GM18526 (cell line): ENCODE data around the gene AGO3.

ENCODE experiments used
- POLR2A ChIP-seq: IDR thresholded peaks from 3 replicates; pipeline ENCODE4 v1.6.1; 2011; ENCODE audit not compliant: insufficient read length; ENCODE audit errors: extremely low read depth

The AGO3 gene

DNA sequence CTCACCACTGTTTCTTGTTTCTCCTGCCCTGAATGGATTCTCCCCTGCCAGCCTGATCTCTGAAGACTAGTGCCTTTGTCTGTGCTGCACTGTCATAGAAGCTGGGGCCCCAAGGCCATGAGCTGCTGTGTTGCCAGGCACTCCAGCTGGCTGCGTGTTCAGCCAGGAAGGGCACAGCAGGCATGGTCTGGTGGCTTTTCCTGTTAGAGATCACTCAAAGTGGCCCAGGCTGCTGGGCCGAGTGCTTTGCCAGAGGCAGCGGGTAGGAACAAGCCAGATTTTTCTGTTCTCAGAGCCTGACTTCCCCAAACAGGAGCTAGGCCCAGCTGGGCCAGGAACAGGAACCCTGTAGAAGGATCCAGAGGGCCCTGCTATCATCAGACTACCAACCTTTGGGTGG lies 163.0 kb downstream of the AGO3 start:
- no peak for TF ChIP-seq POLR2A

DNA sequence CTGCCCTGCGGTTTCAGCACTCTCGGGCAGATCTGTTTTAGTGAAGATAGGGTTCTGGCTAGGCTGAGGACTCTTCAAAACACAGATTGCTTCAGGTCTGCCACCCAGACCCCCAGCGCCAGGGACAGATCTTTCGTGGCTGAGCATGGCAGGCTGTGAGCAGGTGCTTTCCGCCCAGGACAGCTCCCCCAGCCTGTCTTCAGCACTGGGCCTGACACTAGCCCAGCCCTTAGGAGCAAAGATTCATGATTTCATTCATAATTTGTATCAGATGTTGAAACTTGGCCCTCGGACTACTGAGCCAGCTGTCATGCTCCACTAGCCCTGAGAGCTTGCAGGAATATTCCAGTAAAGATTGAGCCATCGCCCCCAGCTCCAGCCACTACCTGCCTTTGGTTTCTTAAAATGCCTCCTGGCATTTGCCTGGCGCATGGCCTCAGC lies 163.7 kb downstream of the AGO3 start:
- no peak for TF ChIP-seq POLR2A

DNA sequence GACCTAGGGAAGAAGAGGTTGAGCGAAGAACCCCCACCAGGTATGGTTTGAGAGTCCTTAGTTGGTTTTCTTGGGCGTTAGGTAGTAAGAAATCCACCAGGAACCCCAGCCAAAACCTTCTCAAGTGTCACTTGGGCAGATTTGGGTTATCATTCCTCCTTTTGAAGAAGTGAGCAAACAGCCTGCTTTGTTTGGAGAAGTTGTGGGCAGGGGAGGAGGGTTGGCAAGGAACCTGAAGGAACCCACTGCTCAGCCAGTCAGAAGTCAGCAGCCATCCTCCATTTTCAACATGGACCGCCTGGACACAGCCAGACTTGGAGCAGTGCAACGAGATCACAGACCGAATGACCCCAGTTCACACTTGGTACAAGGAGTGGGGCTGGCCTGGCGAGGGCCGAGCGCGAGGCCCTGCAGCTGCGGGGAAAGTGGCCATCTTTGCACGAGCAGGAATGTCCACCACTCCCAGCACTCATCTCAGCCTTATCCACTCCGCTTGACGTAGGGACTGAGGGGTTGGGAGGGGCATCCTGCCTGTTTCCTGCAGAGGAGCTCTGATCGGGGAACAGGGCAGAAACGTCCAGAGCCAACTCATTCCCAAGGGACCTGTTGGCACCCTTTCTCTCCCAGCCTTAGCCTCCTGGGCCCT lies 165.0 kb downstream of the AGO3 start:
- no peak for TF ChIP-seq POLR2A

DNA sequence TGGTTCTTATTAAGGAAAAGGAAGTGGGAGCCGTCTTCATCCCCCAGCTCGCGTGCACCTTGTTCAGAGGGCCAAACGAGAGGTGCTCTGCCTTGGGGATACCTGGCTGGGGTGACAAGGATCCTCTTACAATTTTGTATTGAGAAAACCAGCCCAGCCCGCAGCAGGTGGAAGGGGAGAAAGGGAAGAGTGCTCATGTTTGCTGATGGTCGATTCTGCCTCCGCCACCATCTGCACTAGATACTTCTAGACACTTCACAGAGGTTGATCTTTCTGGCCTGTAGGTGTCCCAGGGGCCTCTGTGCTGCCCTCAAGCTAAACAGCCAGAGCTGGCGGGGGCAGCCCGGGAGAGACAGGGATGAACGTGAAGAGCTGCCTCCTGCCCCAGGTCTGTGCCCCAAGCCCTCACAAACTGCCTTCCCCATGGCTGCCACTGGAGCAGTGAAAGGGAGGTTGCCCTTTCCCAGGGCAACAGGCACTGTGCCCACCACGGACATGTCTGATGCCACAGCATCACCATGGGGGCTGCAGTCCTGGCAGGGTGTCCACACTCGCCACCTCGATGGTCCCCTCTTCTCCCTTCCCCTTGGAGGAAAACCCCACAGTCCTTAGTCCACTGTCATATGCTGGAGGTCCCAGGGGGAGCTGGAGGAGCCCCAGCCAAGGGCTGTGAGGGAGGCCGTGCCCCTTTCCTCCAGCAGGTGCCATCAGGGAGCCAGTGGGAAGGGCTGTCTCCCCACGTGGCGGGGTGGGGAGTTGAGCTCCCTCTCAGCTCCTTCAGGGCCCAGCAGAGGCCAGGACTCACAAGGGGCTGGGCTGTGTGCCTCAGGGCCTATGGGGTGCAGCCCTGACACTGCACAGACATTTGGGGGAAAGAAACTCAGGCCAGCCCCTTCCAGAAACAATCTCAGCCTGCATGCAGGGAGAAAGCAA lies 165.9 kb downstream of the AGO3 start:
- TF ChIP-seq POLR2A, result no peak

DNA sequence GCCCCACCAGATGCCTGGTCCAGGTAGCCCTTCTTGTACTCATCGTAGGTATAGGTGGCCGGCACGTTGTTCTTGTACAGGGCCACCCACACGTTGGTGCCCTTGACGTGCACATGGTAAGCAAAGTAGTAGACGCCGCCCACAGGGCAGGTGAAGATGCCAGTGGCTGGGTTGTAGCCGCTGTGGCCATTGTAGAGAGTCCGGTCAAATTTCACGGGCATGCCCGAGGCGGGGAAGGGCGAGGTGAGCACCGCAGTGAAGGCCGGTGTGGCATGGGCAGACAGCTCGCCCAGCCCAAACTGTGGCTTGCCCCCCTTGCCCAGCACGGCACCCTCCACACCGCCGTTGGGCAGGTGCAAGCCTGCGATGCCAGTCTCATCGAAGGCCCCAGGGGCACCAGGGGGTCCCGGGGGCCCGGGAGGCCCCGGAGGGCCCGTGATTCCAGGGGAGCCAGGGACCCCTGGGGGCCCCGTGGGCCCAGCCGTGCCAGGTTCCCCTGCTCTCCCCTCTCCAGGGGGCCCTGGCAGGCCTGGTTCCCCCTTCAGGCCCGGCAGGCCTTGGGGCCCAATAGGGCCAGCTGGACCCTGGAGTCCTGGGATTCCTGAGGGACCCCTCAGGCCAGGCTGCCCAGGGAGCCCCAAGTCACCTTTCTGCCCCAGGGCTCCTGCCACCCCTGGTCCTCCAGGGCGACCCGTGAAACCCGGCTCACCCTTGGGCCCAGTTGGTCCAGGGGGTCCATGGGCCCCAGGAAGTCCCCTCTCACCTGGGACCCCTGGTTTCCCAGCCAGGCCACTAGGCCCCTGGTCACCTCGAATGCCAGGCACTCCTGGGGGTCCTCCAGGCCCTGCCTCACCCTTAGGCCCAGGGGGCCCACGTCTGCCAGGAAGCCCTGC lies 167.0 kb downstream of the AGO3 start:
- no peak for TF ChIP-seq POLR2A

DNA sequence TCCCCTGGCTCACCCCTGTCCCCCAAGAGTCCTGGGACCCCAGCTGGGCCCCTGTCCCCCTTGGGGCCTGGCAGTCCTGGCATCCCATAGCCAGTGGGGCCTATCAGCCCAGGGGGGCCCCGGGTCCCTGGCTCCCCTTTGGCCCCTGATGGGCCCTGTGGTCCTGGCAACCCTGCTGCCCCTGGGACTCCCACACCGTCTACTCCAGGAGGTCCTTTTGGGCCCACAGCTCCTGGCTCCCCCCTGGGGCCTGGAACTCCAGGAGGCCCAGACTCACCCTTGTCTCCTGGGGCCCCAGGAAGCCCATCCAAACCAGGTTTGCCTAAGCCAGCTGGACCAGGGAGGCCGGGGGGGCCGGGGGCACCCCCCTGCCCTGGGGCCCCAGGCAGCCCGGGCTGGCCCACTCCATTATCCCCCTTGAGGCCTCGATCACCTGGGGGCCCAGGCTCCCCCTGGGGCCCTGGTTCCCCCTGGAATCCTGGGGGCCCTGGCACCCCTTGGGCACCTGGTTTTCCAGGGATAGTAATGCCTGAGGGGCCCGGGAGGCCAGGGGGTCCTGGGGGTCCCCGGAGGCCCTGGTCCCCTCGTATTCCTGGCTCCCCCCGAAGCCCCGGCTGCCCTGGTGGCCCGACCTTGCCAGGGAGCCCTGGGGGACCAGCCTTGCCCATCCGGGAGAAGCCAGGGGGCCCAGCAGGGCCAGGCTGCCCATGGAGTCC lies 167.9 kb downstream of the AGO3 start:
- no peak for TF ChIP-seq POLR2A

DNA sequence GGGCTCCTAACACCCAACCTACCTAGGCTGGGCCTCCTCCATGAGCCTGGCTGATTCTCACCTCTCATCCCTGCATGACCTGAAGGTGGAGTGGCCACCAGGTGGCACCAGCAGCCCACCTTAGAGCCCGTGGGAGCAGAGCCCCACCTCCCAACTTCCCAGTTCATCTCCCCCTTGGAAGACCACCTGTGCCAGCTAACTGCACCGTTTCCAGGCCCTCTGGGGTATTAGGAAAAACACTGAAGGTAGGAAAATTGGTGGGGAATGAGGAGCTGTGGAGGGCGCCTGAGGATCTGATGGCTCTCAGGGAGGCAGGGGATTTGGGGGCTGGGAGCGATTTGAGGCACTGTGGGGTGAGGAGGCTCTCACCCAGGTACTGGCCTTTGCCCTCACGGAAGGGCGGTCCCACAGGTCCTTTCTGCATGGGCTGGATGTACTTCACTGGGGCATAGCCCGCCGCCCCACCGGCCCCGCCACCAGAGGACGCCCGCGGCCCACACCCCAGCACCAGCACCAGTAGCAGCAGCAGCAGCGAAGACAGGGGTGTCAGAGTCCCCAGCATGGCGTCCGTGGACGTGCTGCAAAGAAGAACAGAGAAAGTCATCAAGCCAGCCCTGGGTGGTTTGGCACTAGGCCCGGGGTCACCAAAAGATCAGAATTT lies 168.9 kb downstream of the AGO3 start:
- TF ChIP-seq POLR2A, result no peak

DNA sequence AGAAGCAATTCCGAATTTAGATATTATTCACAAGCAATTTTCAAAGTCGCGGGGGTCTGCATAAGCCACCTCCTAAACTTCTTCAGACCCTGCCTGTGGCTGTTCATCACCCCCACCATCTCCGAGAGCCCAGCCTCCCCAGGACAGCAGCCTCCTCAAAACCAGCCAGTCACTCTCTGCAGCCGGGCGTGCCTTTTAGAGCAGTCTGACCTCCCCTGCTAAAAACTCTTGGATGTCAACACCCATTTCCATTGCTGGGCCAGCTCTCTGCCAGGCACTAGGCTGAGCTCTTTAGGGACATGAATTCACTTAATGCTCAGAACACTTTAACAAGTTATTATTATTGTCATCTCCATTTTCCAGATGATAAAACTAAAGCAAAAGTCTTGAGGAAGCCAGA lies 169.5 kb downstream of the AGO3 start:
- no peak for TF ChIP-seq POLR2A

DNA sequence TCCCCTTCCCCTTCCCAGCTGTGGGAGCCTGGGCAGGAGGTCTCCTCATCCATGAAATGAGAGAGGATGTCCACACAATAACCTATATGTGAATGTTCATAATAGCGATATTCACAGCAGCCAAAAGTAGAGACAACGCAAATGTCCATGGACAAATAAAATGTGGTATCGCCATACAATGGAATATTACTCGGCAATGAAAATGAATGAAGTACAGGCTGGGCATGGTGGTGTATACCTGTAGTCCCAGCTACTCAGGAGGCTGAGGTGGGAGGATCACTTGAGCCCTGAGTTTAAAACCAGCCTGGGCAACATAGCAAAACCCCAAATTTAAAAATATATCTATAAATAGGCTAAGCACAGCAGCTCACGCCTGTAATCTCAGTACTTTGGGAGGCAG lies 170.6 kb downstream of the AGO3 start:
- no peak for TF ChIP-seq POLR2A

DNA sequence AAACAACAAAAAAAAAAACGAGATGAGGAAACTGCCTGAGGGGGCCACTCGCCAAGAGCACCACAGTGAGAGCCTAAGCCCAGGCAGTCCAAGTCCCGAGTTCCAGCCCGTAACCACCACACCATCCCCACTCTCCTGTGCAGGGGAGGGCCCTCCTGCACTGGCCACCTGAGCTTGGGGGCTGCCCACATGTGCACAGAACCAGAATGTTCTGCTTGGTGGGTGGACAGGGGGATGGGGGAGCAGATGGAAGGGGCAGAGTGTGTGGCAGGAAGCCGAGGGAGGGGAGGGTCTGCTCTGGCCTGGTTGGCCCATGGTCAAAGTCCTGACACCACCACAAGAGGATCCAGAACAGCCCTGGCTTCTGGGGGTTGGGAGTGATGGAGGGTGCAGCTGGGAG lies 175.4 kb downstream of the AGO3 start:
- TF ChIP-seq POLR2A, result no peak

DNA sequence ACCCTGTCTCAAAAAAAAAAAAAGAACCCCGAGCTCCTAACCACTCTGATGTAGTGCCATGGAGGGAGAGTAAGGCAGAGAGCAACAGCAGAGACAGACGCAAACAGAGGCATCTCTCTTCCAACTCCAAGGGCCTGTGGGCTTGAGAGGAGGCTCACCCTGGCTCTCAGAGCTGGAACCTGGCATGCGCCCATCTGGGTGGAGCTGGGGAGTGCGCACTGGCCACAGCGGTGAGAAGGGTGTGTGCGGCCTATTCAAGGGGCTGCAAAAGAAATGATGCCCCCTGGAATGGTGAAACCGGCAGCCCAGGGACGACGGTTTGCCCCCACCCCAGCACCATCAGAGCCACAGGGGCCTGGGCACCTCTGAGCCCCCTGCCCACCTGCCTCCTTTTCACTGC lies 176.5 kb downstream of the AGO3 start:
- no peak for TF ChIP-seq POLR2A

DNA sequence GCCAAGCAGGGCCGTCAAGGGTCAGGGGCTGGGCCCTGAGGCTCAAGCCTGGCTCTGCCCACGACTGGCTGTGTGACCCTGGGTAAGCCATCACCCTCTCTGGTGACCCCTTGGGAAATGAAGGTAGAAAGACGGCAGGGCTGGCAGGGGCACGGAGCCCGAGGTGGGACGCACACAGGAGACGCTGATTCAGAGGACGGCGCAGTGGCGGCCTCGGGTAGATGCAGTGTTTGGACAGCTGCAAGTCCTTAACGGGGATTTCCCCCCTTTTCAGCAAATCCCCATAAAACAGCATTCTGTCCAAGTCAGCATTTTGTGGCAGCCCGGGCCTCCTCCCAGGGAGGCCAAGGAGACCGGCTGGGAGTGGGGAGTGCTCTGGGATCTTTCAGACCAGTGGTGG lies 177.4 kb downstream of the AGO3 start:
- TF ChIP-seq POLR2A, result no peak

DNA sequence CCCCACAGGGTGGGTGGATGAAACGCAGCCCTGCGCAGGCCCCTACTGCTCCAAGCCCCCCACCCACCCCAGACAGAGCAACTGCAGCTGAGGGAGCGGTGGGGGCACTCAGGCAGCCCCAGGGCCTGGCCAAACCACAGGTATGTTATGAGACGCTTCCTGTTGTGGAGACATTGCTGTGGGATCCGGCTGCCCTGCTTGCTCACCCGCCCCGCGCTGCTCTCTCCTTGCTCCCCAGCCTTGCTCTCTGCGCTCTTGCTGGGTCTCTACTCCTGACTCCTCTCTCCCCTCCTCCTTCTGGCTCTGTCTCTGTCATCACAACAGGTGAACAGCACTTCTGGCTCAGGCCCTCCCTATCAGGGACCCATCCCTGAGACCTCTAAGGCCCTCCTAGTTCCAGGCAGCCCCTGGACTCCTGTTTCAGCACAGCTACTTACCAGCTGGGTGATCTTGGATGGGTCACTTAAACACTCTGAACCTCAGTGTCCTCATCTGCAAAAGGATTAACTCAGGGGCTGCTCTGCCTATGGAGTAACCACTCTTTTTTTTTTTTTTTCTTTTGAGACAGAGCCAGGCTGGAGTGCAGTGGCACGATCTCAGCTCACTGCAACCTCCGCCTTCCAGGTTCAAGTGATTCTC lies 178.3 kb downstream of the AGO3 start:
- no peak for TF ChIP-seq POLR2A

DNA sequence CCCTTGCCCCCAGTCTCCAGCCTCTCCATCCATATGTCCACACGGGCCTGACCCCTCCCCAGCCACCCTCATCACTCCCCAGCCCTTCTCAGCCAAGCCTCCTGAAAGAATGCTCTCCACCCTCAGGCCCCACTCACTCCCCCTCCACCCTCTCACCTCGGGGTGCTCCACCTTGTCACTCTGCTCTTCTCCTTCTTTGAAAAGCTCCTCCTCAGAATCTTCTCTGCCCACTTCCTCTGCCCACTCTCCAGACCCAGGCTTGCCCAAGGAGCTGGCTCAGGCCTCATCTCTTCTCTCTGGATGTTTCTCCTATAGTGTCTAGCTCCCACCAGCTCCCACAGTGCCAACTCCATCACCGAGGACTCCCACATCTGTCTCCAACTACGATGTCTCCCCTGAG lies 180.2 kb downstream of the AGO3 start:
- TF ChIP-seq POLR2A, result no peak
